HepG2 (cell line): ENCODE results near the gene UBXN6. TPM values are rescaled to one million over a fixed set of nuclear protein-coding genes. Genes with fewer than 3 reads are reported as not detected.

Experiments
- ATAC-seq: fragments of 200-7000 bp; cut with Tn5 transposase; 3 replicates; pipeline ENCODE4 v1.9.1; 2020; ENCODE audit warnings: mild to moderate bottlenecking, moderate library complexity
- BruUV-seq: library from RNA; stranded (reverse); fragments of 400-500 nt; replicated peaks from 2 replicates; lab custom pipeline; 2021; lab: Mats Ljungman, UMichigan
- CTCF ChIA-PET: fragments of 300-600 bp; formaldehyde crosslinking; extraction: SDS; loops from one replicate; lab custom pipeline; 2021; ENCODE audit warnings: low total read pairs, inconsistent platforms, low intra/inter-chr PET ratio; lab: Yijun Ruan, JAX
- POLR2A ChIA-PET: fragments of 350-600 bp; sonication (Branson Sonifier 250); formaldehyde crosslinking; loops from one replicate; lab custom pipeline; 2020; ENCODE audit warnings: antibody characterized with exemption, inconsistent platforms; lab: Yijun Ruan, JAX
- DNase-seq: peaks from one replicate; pipeline ENCODE4 v3.0.0-alpha.2; 2015; ENCODE audit warnings: low spot score
- FAIRE-seq: peaks from 3 replicates; lab custom pipeline; 2011; peaks lifted over from hg19 to GRCh38; lab: Jason Lieb, UNC
- H2AFZ ChIP-seq: one replicate; pipeline ENCODE4 v1.6.1; 2011; ENCODE audit warnings: low read length, inconsistent platforms
- H3K27ac ChIP-seq: fragments of 300-600 bp; 3 replicates; pipeline ENCODE4 v1.8.0; 2011; ENCODE audit warnings: mixed run types, mild to moderate bottlenecking, mixed read lengths, low read length, inconsistent platforms; ENCODE audit not compliant: insufficient read depth; ENCODE audit errors: extremely low read length
- H3K27me3 ChIP-seq, 2 experiments: fragments of 200-600 bp in 1 of 2; 2 replicates in 1 of 2; 3 replicates in 1 of 2; pipeline versions ENCODE4 v1.6.0 to v1.8.0; 2011; ENCODE audit warnings: low read length in 2 of 2, mild to moderate bottlenecking in 2 of 2, moderate library complexity in 2 of 2, inconsistent platforms in 1 of 2; ENCODE audit not compliant: insufficient read depth in 2 of 2, control insufficient read depth in 1 of 2
- H3K36me3 ChIP-seq, 2 experiments: fragments of 200-600 bp in 1 of 2; replicated peaks in 1 of 2; 2 replicates in 1 of 2; 3 replicates in 1 of 2; pipeline versions ENCODE4 v1.5.1 to v1.8.0; 2011; ENCODE audit warnings: low read length in 2 of 2, inconsistent platforms in 1 of 2; ENCODE audit not compliant: insufficient read depth in 2 of 2, control insufficient read depth in 1 of 2
- H3K4me1 ChIP-seq: 2 replicates; pipeline ENCODE4 v1.5.1; 2012; ENCODE audit warnings: low read length, inconsistent platforms; ENCODE audit not compliant: insufficient read depth
- H3K4me2 ChIP-seq: 2 replicates; pipeline ENCODE4 v1.6.0; 2011; ENCODE audit warnings: low read depth, low read length, inconsistent platforms
- H3K4me3 ChIP-seq, 3 experiments: fragments of 200-600 bp in 1 of 3; sonication (generic), shearing (Covaris generic) in 1 of 3; replicated peaks in 1 of 3; 2 replicates each; pipeline ENCODE4 v1.5.1; 2011 to 2016; ENCODE audit warnings: low read length in 3 of 3, inconsistent platforms in 2 of 3, low read depth in 2 of 3, mild to moderate bottlenecking in 2 of 3, control low read depth in 1 of 3, mixed read lengths in 1 of 3; ENCODE audit not compliant: insufficient read depth in 1 of 3
- H3K79me2 ChIP-seq: one replicate; pipeline ENCODE4 v1.6.1; 2011; ENCODE audit warnings: low read length, inconsistent platforms; ENCODE audit not compliant: insufficient read depth
- H3K9ac ChIP-seq: 2 replicates; pipeline ENCODE4 v1.6.0; 2011; ENCODE audit warnings: mild to moderate bottlenecking, low read depth, low read length, inconsistent platforms; ENCODE audit not compliant: insufficient read depth
- H3K9me3 ChIP-seq: 2 replicates; pipeline ENCODE4 v1.5.1; 2012; ENCODE audit warnings: mild to moderate bottlenecking, low read length
- H4K20me1 ChIP-seq: 2 replicates; pipeline ENCODE4 v1.6.0; 2011; ENCODE audit warnings: inconsistent platforms, mild to moderate bottlenecking, low read length, moderate library complexity; ENCODE audit not compliant: insufficient read depth
- AHR ChIP-seq: IDR thresholded peaks from 2 replicates; pipeline ENCODE4 v1.6.1; 2018; ENCODE audit warnings: missing genetic modification reagents, missing compliant biosample characterization
- ATAD3A ChIP-seq: sonication (generic); formaldehyde crosslinking; IDR thresholded peaks from 2 replicates; pipeline ENCODE4 v1.4.0; 2020; ENCODE audit warnings: missing genetic modification reagents
- CTCF ChIP-seq: sonication (generic); formaldehyde crosslinking; IDR thresholded peaks from 2 replicates; pipeline ENCODE4 v1.5.0; 2020; ENCODE audit warnings: mild to moderate bottlenecking, missing genetic modification reagents, moderate library complexity
- GATAD1 ChIP-seq: IDR thresholded peaks from 2 replicates; pipeline ENCODE4 v1.6.1; 2016; ENCODE audit warnings: missing genetic modification reagents, missing compliant biosample characterization
- HNRNPH1 ChIP-seq: fragments of 200-400 bp; formaldehyde crosslinking; optimal IDR thresholded peaks from 2 replicates; pipeline ENCODE3; 2017; ENCODE audit warnings: mild to moderate bottlenecking, low read depth, low read length
- HNRNPLL ChIP-seq: fragments of 200-400 bp; formaldehyde crosslinking; IDR thresholded peaks from 2 replicates; pipeline ENCODE4 v1.6.1; 2017; ENCODE audit warnings: mild to moderate bottlenecking, low read depth, low read length; ENCODE audit not compliant: poor library complexity, severe bottlenecking
- NFYC ChIP-seq: IDR thresholded peaks from 2 replicates; pipeline ENCODE4 v1.6.1; 2016; ENCODE audit warnings: missing genetic modification reagents, missing compliant biosample characterization
- POLR2AphosphoS5 ChIP-seq: IDR thresholded peaks from 2 replicates; pipeline ENCODE4 v1.6.1; 2012; ENCODE audit warnings: low read depth, low read length
- SOX13 ChIP-seq, 3 experiments: fragments of 450-650 bp in 1 of 3; sonication (generic) in 1 of 3; formaldehyde crosslinking in 1 of 3; IDR thresholded peaks in 2 of 3; conservative IDR thresholded peaks in 1 of 3; 2 replicates each; pipeline versions ENCODE4 v1.5.0 to v1.6.1; 2016 to 2020; ENCODE audit warnings: antibody characterized with exemption in 1 of 3, mild to moderate bottlenecking in 1 of 3, missing compliant biosample characterization in 1 of 3, missing genetic modification reagents in 1 of 3, moderate library complexity in 1 of 3
- SYNCRIP ChIP-seq: fragments of 200-400 bp; formaldehyde crosslinking; IDR thresholded peaks from 2 replicates; pipeline ENCODE4 v1.6.1; 2018; ENCODE audit warnings: mild to moderate bottlenecking, low read depth, low read length; ENCODE audit not compliant: insufficient read depth
- ZMYM3 ChIP-seq: sonication (generic); formaldehyde crosslinking; IDR thresholded peaks from 2 replicates; pipeline ENCODE4 v1.5.1; 2020; ENCODE audit warnings: mild to moderate bottlenecking, missing genetic modification reagents
- ZNF143 ChIP-seq: sonication (generic); formaldehyde crosslinking; IDR thresholded peaks from 2 replicates; pipeline ENCODE4 v1.4.0; 2020; ENCODE audit warnings: missing genetic modification reagents
- ZNF18 ChIP-seq: sonication (generic); formaldehyde crosslinking; IDR thresholded peaks from 2 replicates; pipeline ENCODE4 v1.8.0; 2022; ENCODE audit warnings: mild to moderate bottlenecking, missing genetic modification reagents; ENCODE audit not compliant: insufficient replicate concordance
- ZNF543 ChIP-seq: sonication (generic); formaldehyde crosslinking; IDR thresholded peaks from 2 replicates; pipeline ENCODE4 v1.4.0; 2020; ENCODE audit warnings: mild to moderate bottlenecking, missing genetic modification reagents
- ZNF552 ChIP-seq: sonication (generic); formaldehyde crosslinking; IDR thresholded peaks from 2 replicates; pipeline ENCODE4 v1.9.0; 2022; ENCODE audit warnings: missing genetic modification reagents, mild to moderate bottlenecking, borderline replicate concordance
- ZNF879 ChIP-seq: sonication (generic); formaldehyde crosslinking; IDR thresholded peaks from 2 replicates; pipeline ENCODE4 v1.8.1; 2023; ENCODE audit warnings: missing genetic modification reagents
- ZSCAN9 ChIP-seq: IDR thresholded peaks from 2 replicates; pipeline ENCODE4 v1.6.1; 2016; ENCODE audit warnings: borderline replicate concordance
- WGBS: methylation state at CpG from one replicate; pipeline ENCODE4 v1.1.6; 2017; ENCODE audit warnings: low lambda C conversion rate; 5-methylcytosine and 5-hydroxymethylcytosine counted together
- in situ Hi-C: cut with HindIII; loops from 2 replicates; pipeline ENCODE4 v1.10.0; 2017; ENCODE audit warnings: low pct_unique_long_range_greater_than_20kb; ENCODE audit not compliant: extremely low pct_ligation_motif_present
- intact Hi-C: fragments of 100-400 bp; cut with micrococcal nuclease; formaldehyde crosslinking; loops from one replicate; pipeline ENCODE4 v1.10.0; 2022; ENCODE audit not compliant: unreplicated experiment
- polyA plus RNA-seq, 8 experiments: library from polyadenylated mRNA; depleted of rRNA in 3 of 8; stranded (reverse) in 7 of 8; unstranded in 1 of 8; fragments of >200 nt; fragmentation: Illumina TruSeq in 4 of 8; extraction: Trizol in 4 of 8; gene quantifications; 2 replicates each; pipeline versions ENCODE4 v1.2.1 to v1.2.3, GENCODE V29; 2011 to 2016; ENCODE audit warnings: low read depth in 4 of 8, missing spikeins in 1 of 8, mixed read lengths in 1 of 8; ENCODE audit not compliant: insufficient read depth in 1 of 8
- total RNA-seq, 5 experiments: library from RNA; depleted of rRNA; stranded (reverse); fragments of >200 nt; fragmentation: Illumina TruSeq; extraction: Trizol; gene quantifications; 2 replicates each; pipeline ENCODE4 v1.2.3, GENCODE V29; 2016; ENCODE audit warnings: low read depth in 1 of 5

Gene UBXN6
- total and polyA plus RNA-seq, 2 of the 13 experiments (the other 11 are each of a cell fraction or from before 2014, with no cell fraction given), result 34.9 to 35.5 TPM

GRCh38 chr19:4413588-4413987 lies 44.0 kb downstream of the UBXN6 start:
- Histone ChIP-seq H4K20me1 (no peaks in the 10 kb centered on the region), H3K4me2 (no peak overlapping the region), H3K79me2 (peaks cover 41% of the 10 kb centered on the region), H3K27me3 (no peaks in the 10 kb centered on the region), H3K9ac (no peak overlapping the region), H3K27ac (no peak overlapping the region), H2AFZ (no peak overlapping the region), H3K4me3 (no peak overlapping the region), H3K36me3 (peaks cover 10 to 54% of the 10 kb centered on the region in 2 experiments), H3K9me3 (no peaks in the 10 kb centered on the region), H3K4me1 (peaks cover 38% of the 10 kb centered on the region)
- ChIA-PET CTCF (no interaction called here), POLR2A (interaction anchor here (1.7 kb wide), 1 partner anchor 11 kb away, joined by 4 read pairs; the partner anchor contains the start of gene CHAF1A)
- BruUV-seq, result no TSS peak
- in situ Hi-C loops (no loop called here), intact Hi-C loops (no loop called here)
- 97% methylated on average over 3 of the region's 3 CpGs for WGBS
- TF ChIP-seq SYNCRIP (no peak), CTCF (CRISPR knock-in tag) (no peak), SOX13 (IDR thresholded peaks at IDR 0.05) (no peak), SOX13 (CRISPR knock-in tag; conservative IDR thresholded peaks at IDR 0.05 in 1 of 2, IDR thresholded peaks at IDR 0.05 in 1 of 2) (no peak), HNRNPLL (no peak), ATAD3A (CRISPR knock-in tag) (no peak), GATAD1 (CRISPR knock-in tag) (no peak), ZNF143 (no peak), AHR (no peak), ZMYM3 (CRISPR knock-in tag) (no peak), NFYC (CRISPR knock-in tag) (no peak), ZNF18 (no peak), ZNF552 (no peak), ZNF879 (CRISPR knock-in tag) (no peak), POLR2AphosphoS5 (no peak), ZNF543 (CRISPR knock-in tag) (no peak), ZSCAN9 (CRISPR knock-in tag) (no peak), HNRNPH1 (no peak)
- FAIRE-seq (no peak), DNase-seq (no peak), ATAC-seq (no peak)
